Brain pericyte (primary cell): ENCODE data around the gene OR2B2.

Experiments
- DNase-seq: peaks from one replicate; pipeline ENCODE4 v3.0.0-alpha.2; 2012; ENCODE audit warnings: low read depth, low spot score

Gene OR2B2

GRCh38 chr6:27893836-27894807 is 18.1 kb downstream of the OR2B2 start:
- DNase-seq, result peak; percentile 70

DNA sequence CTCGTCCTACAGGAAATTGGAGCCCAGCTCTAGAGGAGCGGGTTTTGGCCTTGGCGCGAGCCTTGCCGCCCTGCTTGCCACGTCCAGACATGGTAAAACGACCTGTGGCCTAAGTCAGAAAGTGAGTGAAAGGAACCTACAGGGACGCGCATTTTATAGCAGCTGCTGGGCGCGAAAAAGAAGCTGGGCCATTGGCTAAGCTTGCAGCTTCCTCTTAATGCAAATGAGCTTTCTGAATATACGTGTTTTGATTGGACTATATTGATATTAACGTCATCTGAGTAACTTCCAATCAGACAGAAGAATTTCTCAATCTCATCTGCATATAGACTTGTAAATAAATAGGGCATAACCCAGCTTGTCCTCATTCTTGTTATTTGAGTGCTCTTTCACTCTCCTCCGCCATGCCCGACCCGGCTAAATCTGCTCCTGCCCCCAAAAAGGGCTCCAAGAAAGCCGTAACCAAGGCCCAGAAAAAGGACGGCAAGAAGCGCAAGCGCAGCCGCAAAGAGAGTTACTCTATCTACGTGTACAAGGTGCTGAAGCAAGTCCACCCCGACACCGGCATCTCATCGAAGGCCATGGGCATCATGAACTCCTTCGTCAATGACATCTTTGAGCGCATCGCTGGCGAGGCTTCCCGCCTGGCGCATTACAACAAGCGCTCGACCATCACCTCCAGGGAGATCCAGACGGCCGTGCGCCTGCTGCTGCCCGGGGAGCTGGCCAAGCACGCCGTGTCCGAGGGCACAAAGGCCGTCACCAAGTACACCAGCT is 18.9 kb downstream of the OR2B2 start:
- peak; percentile 92 for DNase-seq

DNA sequence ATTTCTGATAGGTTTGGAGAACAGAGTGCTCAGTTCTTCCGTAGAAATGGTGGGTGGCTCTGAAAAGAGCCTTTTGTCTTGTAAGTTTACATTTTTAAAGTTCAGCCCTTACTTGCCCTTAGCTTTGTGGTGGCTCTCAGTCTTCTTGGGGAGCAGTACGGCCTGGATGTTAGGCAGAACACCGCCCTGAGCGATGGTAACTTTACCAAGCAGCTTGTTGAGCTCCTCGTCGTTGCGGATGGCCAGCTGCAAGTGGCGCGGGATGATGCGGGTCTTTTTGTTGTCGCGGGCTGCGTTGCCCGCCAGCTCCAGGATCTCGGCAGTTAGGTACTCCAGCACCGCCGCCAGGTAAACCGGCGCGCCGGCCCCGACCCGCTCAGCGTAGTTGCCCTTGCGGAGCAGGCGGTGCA is 19.5 kb downstream of the OR2B2 start:
- no peak for DNase-seq

DNA sequence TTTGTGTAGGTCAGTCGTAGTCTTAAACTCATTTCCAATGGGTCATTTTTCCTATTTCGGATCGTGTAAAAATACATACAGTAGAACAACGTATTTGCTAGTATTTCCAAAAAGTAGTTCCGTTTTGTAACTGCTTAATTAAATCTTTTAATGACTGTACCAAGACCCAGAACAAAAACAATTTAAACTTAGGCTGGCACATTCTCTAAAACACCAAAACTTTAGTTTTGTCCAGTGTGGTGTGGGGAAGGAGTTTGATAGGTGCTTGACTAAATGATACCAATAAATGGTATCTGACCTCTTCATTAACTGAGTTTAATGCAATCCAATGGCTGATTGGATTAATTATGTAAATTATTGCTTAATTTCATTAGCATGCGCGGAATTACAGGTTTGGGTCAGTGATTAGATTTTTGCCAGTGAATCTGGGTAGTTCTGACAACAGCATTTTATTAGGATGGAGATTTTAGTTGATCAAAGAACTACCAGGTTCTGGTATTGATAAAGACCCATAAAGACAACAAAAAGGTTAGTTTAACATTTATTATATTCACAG is 20.8 kb downstream of the OR2B2 start:
- no peak for DNase-seq

DNA sequence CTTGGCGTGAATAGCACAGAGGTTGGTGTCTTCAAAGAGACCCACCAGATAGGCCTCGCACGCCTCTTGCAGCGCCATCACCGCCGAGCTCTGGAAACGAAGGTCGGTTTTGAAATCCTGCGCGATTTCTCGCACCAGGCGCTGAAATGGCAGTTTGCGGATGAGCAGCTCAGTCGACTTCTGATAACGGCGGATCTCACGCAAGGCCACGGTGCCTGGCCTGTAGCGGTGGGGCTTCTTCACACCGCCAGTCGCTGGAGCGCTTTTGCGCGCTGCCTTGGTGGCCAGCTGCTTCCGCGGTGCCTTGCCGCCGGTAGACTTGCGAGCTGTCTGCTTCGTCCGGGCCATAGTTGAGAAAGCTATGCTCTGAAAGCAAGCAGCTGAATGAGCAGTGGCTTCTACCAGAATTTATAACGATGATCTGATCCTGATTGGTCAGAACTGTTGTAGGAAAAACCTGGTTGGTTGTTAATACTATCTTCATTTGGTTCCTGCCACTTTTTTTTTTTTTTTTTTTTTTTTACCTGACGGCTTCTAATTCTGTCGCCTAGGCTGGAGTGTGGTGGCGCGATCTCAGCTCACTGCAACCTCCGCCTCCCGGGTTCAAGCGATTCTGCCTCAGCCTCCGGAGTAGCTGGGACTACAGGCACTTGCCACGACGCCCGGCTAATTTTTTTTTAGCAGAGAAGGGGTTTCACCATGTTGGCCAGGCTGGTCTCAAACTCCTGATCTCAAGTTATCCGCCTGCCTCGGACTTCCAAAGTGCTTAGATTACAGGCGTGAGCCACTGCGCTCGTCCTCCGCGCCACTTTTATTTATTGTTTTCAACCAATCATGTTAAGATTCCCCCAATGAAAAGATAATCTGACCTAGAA is 21.5 kb downstream of the OR2B2 start:
- peak; percentile 76 for DNase-seq

- no peak for DNase-seq
Measured at GRCh38 chr6:27889628-27890444, 22.4 kb downstream of the OR2B2 start.

GRCh38 chr6:27889275-27889627 is 22.9 kb downstream of the OR2B2 start:
- no peak for DNase-seq

DNA sequence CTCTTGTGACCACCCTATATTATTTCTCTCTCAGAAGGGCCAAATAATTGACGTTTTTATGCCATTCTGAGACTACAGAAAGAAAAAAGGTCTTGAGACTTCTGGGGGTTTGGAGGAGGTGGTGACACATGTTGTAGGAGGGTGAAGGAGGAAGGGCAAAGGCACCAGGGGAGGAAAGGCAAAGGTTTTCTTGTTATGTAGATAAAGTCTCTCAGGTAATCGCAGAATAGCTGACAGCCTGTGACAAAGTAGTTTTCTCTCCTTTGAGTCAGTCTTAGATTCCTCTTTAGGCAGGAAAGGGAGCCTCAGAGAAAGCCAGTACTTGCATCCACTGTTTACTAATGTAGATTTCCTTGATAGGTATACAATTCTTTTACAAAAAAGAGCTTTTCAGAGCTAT is 23.6 kb downstream of the OR2B2 start:
- no peak for DNase-seq

- DNase-seq, result no peak
Measured at GRCh38 chr6:27886073-27886472, 26.1 kb downstream of the OR2B2 start.

DNA sequence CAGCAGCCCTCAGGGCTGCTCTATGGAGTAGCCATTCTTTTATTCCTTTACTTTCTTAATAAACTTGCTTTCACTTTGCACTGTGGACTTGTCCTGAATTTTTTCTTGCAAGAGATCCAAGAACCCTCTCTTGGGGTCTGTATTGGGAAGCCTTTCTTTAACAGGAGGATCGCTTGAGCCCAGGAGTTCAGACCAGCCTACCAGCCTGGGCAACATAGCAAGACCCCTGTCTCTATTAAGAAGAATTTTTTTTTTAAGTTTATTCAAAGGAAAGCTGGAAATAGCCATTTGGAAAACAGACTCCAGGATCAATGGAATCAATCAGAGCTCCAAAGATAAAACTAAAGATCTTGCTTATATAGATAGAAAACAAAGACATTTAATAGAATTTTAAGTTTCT is 29.1 kb downstream of the OR2B2 start:
- DNase-seq, result no peak

- DNase-seq, result no peak
Measured at GRCh38 chr6:27882624-27883023, 29.6 kb downstream of the OR2B2 start.

- no peak for DNase-seq
Measured at GRCh38 chr6:27879837-27880236, 32.4 kb downstream of the OR2B2 start.

DNA sequence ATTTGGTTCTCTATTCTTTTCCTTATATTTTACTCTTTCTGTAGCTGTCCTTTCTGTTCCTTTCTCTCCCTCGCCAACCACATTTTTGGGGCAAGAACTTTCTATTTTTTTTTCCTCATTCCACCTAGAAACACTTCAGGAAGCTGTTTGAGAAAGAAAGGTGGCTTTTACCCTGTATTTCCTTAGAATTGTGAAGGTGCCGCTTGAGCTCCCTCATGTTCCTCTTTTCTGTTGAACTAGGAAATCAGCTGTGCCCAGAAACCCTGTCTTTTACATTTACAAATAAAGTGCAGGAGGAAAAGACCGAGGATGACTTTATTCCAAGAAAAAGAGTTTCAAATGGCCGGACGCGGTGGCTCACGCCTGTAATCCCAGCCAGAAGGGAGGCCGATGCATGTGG is 38.2 kb downstream of the OR2B2 start:
- no peak for DNase-seq

DNA sequence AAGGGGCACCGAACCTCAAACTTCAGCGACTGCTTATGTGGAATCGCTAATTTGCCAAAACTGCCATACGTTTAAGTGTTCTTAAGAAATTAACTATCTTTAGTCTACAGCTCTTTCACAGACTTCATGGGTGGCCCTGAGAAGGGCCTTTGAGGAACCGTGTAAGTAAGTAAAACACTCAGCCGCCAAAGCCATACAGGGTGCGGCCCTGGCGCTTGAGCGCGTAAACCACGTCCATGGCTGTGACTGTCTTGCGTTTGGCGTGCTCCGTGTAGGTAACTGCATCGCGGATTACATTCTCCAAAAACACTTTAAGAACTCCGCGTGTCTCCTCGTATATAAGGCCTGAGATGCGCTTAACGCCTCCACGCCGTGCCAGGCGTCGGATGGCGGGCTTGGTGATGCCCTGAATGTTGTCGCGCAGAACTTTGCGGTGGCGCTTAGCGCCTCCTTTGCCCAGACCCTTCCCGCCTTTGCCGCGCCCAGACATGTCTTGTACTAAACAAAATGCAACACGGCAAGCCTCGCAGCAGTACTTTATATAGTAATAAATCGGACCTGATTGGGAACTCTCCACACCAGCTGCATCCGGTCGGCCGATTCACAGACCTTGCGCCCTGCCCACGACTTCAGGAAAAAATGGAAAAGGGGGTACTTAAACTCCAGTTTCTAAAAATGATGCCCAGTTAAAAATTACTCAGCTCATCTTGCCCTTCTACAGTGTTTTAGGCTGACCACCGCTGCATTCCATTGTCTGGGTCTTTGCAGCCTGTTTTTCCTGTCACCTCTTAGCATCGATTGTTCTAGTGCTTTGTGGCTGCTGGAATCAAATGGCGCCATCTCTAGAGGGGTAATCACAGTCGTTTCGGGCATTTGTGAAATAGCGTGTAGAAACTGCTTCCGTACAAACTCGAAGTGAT is 38.9 kb downstream of the OR2B2 start:
- DNase-seq, result no peak

- no peak for DNase-seq
Measured at GRCh38 chr6:27872642-27873020, 39.6 kb downstream of the OR2B2 start.

DNA sequence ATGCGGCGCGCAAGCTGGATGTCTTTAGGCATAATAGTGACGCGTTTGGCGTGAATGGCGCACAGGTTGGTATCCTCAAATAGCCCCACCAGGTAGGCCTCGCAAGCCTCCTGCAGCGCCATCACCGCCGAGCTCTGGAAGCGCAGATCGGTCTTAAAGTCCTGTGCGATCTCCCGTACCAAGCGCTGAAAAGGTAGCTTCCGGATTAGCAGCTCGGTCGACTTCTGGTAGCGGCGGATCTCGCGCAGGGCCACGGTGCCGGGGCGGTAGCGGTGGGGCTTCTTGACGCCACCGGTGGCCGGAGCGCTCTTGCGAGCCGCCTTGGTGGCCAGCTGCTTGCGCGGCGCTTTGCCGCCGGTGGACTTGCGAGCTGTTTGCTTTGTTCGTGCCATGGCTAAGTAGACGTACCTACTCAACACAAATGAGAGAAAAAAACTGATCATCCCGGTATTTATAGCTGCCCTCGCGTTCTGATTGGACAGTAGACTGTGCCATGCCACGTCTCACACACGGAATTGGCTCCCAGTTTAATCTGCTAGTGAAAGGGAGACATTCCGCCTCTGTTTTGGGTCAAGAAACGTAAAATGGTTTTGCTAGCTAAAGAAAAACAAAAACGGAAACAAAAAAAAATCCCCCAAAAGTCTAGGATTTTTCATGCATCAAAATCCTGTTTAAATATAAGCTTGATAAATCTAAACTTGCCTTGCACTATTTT is 40.1 kb downstream of the OR2B2 start:
- DNase-seq, result peak; percentile 89

DNA sequence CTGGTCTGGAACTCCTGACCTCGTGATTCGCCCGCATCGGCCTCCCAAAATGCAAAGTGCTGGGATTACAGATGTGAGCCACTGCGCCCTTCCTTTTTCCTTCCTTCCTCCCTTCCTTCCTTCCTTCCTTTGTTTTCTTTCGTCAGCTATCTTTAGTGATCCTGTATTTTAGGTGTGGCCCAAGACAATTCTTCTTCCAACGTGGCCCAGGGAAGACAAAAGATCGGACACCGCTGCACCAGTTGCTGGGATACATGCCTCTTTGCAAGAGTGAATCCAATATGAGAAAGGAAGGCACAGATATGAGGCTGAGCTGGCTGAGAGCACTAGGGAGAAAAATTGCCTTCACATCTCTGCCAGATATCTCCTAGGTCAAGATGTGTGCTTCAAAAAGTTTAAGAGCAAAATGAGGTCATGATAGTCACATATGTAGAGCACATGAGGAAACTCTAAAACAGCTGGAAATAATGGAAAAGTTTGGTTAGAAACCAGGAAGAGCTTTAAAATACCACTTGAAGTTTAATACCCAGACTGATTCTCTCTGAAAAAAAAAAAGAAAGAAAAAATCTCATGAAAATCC is 41.8 kb downstream of the OR2B2 start:
- DNase-seq, result no peak

DNA sequence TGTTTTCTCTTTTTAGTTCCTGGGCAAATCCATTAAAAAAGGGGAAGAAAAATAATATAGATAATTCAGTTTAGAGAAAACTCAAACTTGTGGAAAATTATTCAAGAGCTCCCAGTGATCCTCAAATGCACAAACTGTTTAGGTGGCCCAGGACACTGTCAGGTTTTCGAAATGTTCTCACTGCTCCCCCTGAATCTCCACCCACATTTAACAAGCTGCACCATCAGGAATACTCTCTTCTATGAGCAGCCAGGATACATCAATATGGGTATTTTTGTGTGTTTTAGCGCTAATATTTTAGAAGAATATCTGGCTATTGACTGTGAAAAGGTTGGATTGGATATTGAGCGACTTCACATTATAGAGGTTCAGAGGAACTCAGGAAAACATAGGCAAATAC is 43.9 kb downstream of the OR2B2 start:
- no peak for DNase-seq

DNA sequence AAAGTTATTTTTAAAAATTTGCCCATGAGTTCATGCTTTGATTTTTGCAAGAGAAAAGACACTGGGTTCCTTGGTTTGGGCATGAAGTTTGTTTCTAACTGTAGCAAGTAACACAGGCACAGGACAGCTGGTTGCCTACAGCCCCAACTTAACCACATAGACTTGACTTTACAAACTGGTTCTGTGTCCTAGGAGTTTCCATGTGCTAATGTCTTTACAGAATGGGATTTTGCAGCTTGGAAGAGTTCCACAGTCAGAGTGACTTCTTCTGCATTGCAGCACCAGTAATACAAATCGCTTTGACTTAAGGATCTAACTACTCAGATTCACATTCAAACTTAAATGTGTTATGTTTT is 44.3 kb downstream of the OR2B2 start:
- DNase-seq, result no peak
